ENCODE measurements around the gene RANBP3. TPM values are rescaled to one million over a fixed set of nuclear protein-coding genes. Genes with fewer than 3 reads are reported as not detected.

The RANBP3 gene
- total RNA-seq, 1 experiment from 2014 or later = 62.4 TPM

- TF ChIP-seq POLR2A (IDR thresholded peaks at IDR 0.05; ENCODE audit: borderline replicate concordance, extremely low read depth, insufficient read depth, insufficient read length) (no peak), POLR2AphosphoS5 (IDR thresholded peaks at IDR 0.05; ENCODE audit: low read depth, low read length) (no peak), SP1 (IDR thresholded peaks at IDR 0.05; ENCODE audit: low read depth) (no peak), FOSL1 (IDR thresholded peaks at IDR 0.05; ENCODE audit: low read depth) (no peak), CBX3 (IDR thresholded peaks at IDR 0.05; ENCODE audit: low read depth) (no peak), ZBTB33 (IDR thresholded peaks at IDR 0.05; ENCODE audit: extremely low read depth, insufficient replicate concordance, low read length) (no peak), ELF1 (IDR thresholded peaks at IDR 0.05; ENCODE audit: borderline replicate concordance, low read depth) (no peak)
- Histone ChIP-seq H3K27ac (ENCODE audit: low read depth, low read length) (no peak overlapping the region), H3K4me3 (replicated peaks in 1 of 2; ENCODE audit: low read depth in 1 of 2, low read length in 2 of 2) (no peak overlapping the region), H3K9me2 (ENCODE audit: insufficient read depth) (no peaks in the 10 kb centered on the region), H3K9ac (ENCODE audit: low read length) (no peak overlapping the region), H3K9me3 (ENCODE audit: control insufficient read depth in 1 of 2, insufficient read depth in 1 of 2, low read depth in 1 of 2, low read length in 2 of 2) (no peaks in the 10 kb centered on the region), H3K27me3 (ENCODE audit: insufficient read depth, low read length) (no peaks in the 10 kb centered on the region), H4K20me1 (ENCODE audit: insufficient read depth) (no peaks in the 10 kb centered on the region), H3K36me3 (ENCODE audit: control insufficient read depth in 1 of 2, insufficient read depth in 2 of 2, low read length in 2 of 2) (peaks cover 6 to 13% of the 10 kb centered on the region in 2 experiments; a peak in 3 of 4 replicates), H3K4me2 (ENCODE audit: low read length) (no peak overlapping the region), H2AFZ (ENCODE audit: low read depth, low read length, poor library complexity, severe bottlenecking) (no peak overlapping the region), H3K79me2 (ENCODE audit: insufficient read depth, low read length) (no peaks in the 10 kb centered on the region), H3K4me1 (ENCODE audit: control insufficient read depth in 1 of 2, insufficient read depth in 2 of 2, low read length in 2 of 2) (no peaks in the 10 kb centered on the region)
- BruUV-seq (replicated peaks) = no TSS peak
- DNase-seq (ENCODE audit: low read depth, low spot score) (no peak), ATAC-seq (no peak)
- ChIA-PET RAD21 (ENCODE audit: low non-redundant PET in 1 of 2, low total read pairs in 2 of 2, uncharacterized antibody in 2 of 2, unreplicated experiment in 2 of 2) (no interaction called here), CTCF (no interaction called here), POLR2A (no interaction called here)
- intact Hi-C loops (cut with micrococcal nuclease) = no loop called here
Measured at GRCh38 chr19:5915782-5916165, 62.2 kb downstream of the RANBP3 start.

Data from HCT116 (cell line).